H1 (cell line): ENCODE results near the gene TTC23. TPM values are rescaled to one million over a fixed set of nuclear protein-coding genes. Genes with fewer than 3 reads are reported as not detected.

Experiments used
- CTCF ChIA-PET: fragments of 300-600 bp; sonication (Branson Sonifier 250); formaldehyde crosslinking; loops from one replicate; lab custom pipeline; 2021; ENCODE audit not compliant: partially characterized antibody; lab: Charles Lee
- POLR2A ChIA-PET: fragments of 300-600 bp; sonication (Branson Sonifier 250); formaldehyde crosslinking; loops from one replicate; lab custom pipeline; 2021; ENCODE audit warnings: inconsistent platforms; ENCODE audit not compliant: partially characterized antibody; lab: Charles Lee
- DNase-seq, 2 experiments: peaks; one replicate each; pipeline versions ENCODE4 v3.0.0 to v3.0.0-alpha.2; 2010 to 2022; ENCODE audit warnings: low spot score in 2 of 2, low read depth in 1 of 2, mixed read lengths in 1 of 2
- FAIRE-seq: peaks from 2 replicates; lab custom pipeline; 2011; peaks lifted over from hg19 to GRCh38; lab: Jason Lieb, UNC
- H2AFZ ChIP-seq: 2 replicates; pipeline ENCODE4 v1.8.1; 2012; ENCODE audit warnings: low read length, inconsistent platforms
- H2AK5ac ChIP-seq: 2 replicates; pipeline ENCODE4 v1.6.1; 2013; ENCODE audit warnings: low read depth, low read length
- H2BK120ac ChIP-seq: replicated peaks from 2 replicates; pipeline ENCODE3; 2013; ENCODE audit warnings: low read depth, low read length, inconsistent platforms
- H2BK12ac ChIP-seq: 2 replicates; pipeline ENCODE4 v1.6.1; 2013; ENCODE audit warnings: low read depth, low read length
- H2BK15ac ChIP-seq: 2 replicates; pipeline ENCODE4 v1.6.1; 2013; ENCODE audit warnings: low read length
- H2BK20ac ChIP-seq: 2 replicates; pipeline ENCODE4 v1.6.1; 2013; ENCODE audit warnings: low read length
- H2BK5ac ChIP-seq: 2 replicates; pipeline ENCODE4 v1.6.1; 2013; ENCODE audit warnings: low read depth, low read length
- H3K14ac ChIP-seq: 2 replicates; pipeline ENCODE4 v1.6.1; 2013; ENCODE audit warnings: inconsistent platforms; ENCODE audit not compliant: insufficient read length
- H3K18ac ChIP-seq: 2 replicates; pipeline ENCODE4 v1.6.1; 2013; ENCODE audit warnings: low read length; ENCODE audit errors: extremely low read depth
- H3K23ac ChIP-seq: 2 replicates; pipeline ENCODE4 v1.6.1; 2013; ENCODE audit warnings: inconsistent platforms; ENCODE audit not compliant: insufficient read length
- H3K23me2 ChIP-seq: 2 replicates; pipeline ENCODE4 v1.6.1; 2013; ENCODE audit warnings: low read depth, low read length
- H3K27ac ChIP-seq: 2 replicates; pipeline ENCODE4 v1.6.1; 2011; ENCODE audit warnings: low read depth, low read length, inconsistent platforms
- H3K27me3 ChIP-seq, 4 experiments: replicated peaks in 1 of 4; 1 replicate in 1 of 4; 2 replicates in 3 of 4; pipeline versions ENCODE4 v1.6.1 to v1.8.1; 2011 to 2013; ENCODE audit warnings: low read length in 3 of 4, mild to moderate bottlenecking in 3 of 4, inconsistent platforms in 2 of 4, mixed read lengths in 2 of 4, moderate library complexity in 1 of 4; ENCODE audit not compliant: control insufficient read depth in 3 of 4, insufficient read depth in 3 of 4; ENCODE audit errors: extremely low read depth in 1 of 4
- H3K36me3 ChIP-seq, 4 experiments: 2 replicates each; pipeline versions ENCODE4 v1.6.1 to v1.8.1; 2011 to 2013; ENCODE audit warnings: mild to moderate bottlenecking in 4 of 4, low read length in 3 of 4, moderate library complexity in 2 of 4, control low read depth in 1 of 4, inconsistent platforms in 1 of 4; ENCODE audit not compliant: insufficient read depth in 4 of 4, control insufficient read depth in 2 of 4
- H3K4ac ChIP-seq: replicated peaks from 2 replicates; pipeline ENCODE3; 2013; ENCODE audit warnings: low read length, low read depth, mixed read lengths, inconsistent platforms; ENCODE audit not compliant: insufficient read length
- H3K4me1 ChIP-seq, 4 experiments: replicated peaks in 1 of 4; 1 replicate in 1 of 4; 2 replicates in 3 of 4; pipeline versions ENCODE4 v1.6.1 to v1.8.1; 2011 to 2013; ENCODE audit warnings: low read length in 3 of 4, inconsistent platforms in 2 of 4, mixed read lengths in 1 of 4; ENCODE audit not compliant: insufficient read depth in 4 of 4, control insufficient read depth in 3 of 4
- H3K4me2 ChIP-seq, 2 experiments: 2 replicates each; pipeline versions ENCODE4 v1.6.1 to v1.8.1; 2011 to 2013; ENCODE audit warnings: low read depth in 2 of 2, low read length in 2 of 2, control low read depth in 1 of 2, inconsistent platforms in 1 of 2, mild to moderate bottlenecking in 1 of 2; ENCODE audit not compliant: insufficient read depth in 1 of 2
- H3K4me3 ChIP-seq, 4 experiments: fragments of 200-600, 300-600 bp in 1 of 4; sonication (generic), shearing (Covaris generic), sonication (Bioruptor Twin) in 1 of 4; 2 replicates each; pipeline versions ENCODE4 v1.5.1 to v1.8.1; 2011 to 2016; ENCODE audit warnings: low read length in 4 of 4, low read depth in 3 of 4, control low read depth in 2 of 4, inconsistent platforms in 2 of 4, mild to moderate bottlenecking in 2 of 4, mixed read lengths in 1 of 4, moderate library complexity in 1 of 4; ENCODE audit not compliant: insufficient read depth in 2 of 4; ENCODE audit errors: extremely low read depth in 1 of 4
- H3K56ac ChIP-seq: replicated peaks from 2 replicates; pipeline ENCODE3; 2013; ENCODE audit warnings: low read depth, mild to moderate bottlenecking, mixed read lengths, low read length, inconsistent platforms; ENCODE audit not compliant: insufficient read length
- H3K79me1 ChIP-seq: 2 replicates; pipeline ENCODE4 v1.6.1; 2013; ENCODE audit warnings: low read depth, low read length, control low read depth
- H3K79me2 ChIP-seq, 2 experiments: 2 replicates each; pipeline versions ENCODE4 v1.6.1 to v1.8.1; 2012 to 2013; ENCODE audit warnings: low read length in 2 of 2, mild to moderate bottlenecking in 2 of 2, inconsistent platforms in 1 of 2; ENCODE audit not compliant: insufficient read depth in 2 of 2, control insufficient read depth in 1 of 2
- H3K9ac ChIP-seq, 4 experiments: replicated peaks in 1 of 4; 1 replicate in 1 of 4; 2 replicates in 3 of 4; pipeline versions ENCODE4 v1.6.1 to v1.8.1; 2011 to 2013; ENCODE audit warnings: low read depth in 3 of 4, low read length in 3 of 4, control low read depth in 2 of 4, mild to moderate bottlenecking in 2 of 4, moderate library complexity in 2 of 4, inconsistent platforms in 1 of 4; ENCODE audit errors: extremely low read depth in 1 of 4
- H3K9me3 ChIP-seq, 2 experiments: 2 replicates each; pipeline versions ENCODE4 v1.6.1 to v1.8.1; 2012 to 2013; ENCODE audit warnings: mild to moderate bottlenecking in 2 of 2, moderate library complexity in 2 of 2, control low read depth in 1 of 2, inconsistent platforms in 1 of 2, low read depth in 1 of 2, low read length in 1 of 2, mixed read lengths in 1 of 2; ENCODE audit not compliant: insufficient read depth in 2 of 2
- H4K20me1 ChIP-seq, 2 experiments: replicated peaks in 1 of 2; 2 replicates each; pipeline versions ENCODE3 to v1.8.1; 2011 to 2013; ENCODE audit warnings: inconsistent platforms in 2 of 2, low read length in 2 of 2, mild to moderate bottlenecking in 1 of 2; ENCODE audit not compliant: insufficient read depth in 2 of 2, control insufficient read depth in 1 of 2
- H4K5ac ChIP-seq: 2 replicates; pipeline ENCODE4 v1.6.1; 2013; ENCODE audit warnings: low read length, low read depth, mixed read lengths, inconsistent platforms; ENCODE audit not compliant: insufficient read length
- H4K8ac ChIP-seq: 2 replicates; pipeline ENCODE4 v1.8.0; 2013; ENCODE audit warnings: mild to moderate bottlenecking, moderate library complexity, low read length, inconsistent platforms; ENCODE audit not compliant: insufficient read depth; ENCODE audit errors: extremely low read depth
- H4K91ac ChIP-seq: replicated peaks from 2 replicates; pipeline ENCODE3; 2013; ENCODE audit warnings: low read length, mixed read lengths, inconsistent platforms; ENCODE audit not compliant: insufficient read length
- BACH1 ChIP-seq: IDR thresholded peaks from 2 replicates; pipeline ENCODE4 v1.6.1; 2012; ENCODE audit warnings: low read length, improper control_type of control experiment
- BRCA1 ChIP-seq: IDR thresholded peaks from 2 replicates; pipeline ENCODE4 v1.6.1; 2012; ENCODE audit warnings: low read depth, low read length, improper control_type of control experiment
- CEBPB ChIP-seq: IDR thresholded peaks from 2 replicates; pipeline ENCODE4 v1.6.1; 2012; ENCODE audit warnings: low read depth, low read length
- EZH2 ChIP-seq: fragments of 200-600 bp; sonication (generic); IDR thresholded peaks from 2 replicates; pipeline ENCODE4 v1.7.1; 2012; ENCODE audit warnings: low read depth, mild to moderate bottlenecking, moderate library complexity, low read length, inconsistent platforms; ENCODE audit not compliant: severe bottlenecking
- POLR2A ChIP-seq, 2 experiments: IDR thresholded peaks; 1 replicate in 1 of 2; 2 replicates in 1 of 2; pipeline ENCODE4 v1.6.1; 2011; ENCODE audit warnings: low read depth in 2 of 2, low read length in 2 of 2, mild to moderate bottlenecking in 2 of 2; ENCODE audit errors: control extremely low read depth in 1 of 2
- RNF2 ChIP-seq: fragments of 200-900, 300-1000 bp; sonication (generic); IDR thresholded peaks from 2 replicates; pipeline ENCODE4 v1.7.1; 2016; ENCODE audit warnings: borderline replicate concordance, low read depth, mild to moderate bottlenecking, antibody characterized with exemption, low read length; ENCODE audit not compliant: poor library complexity, severe bottlenecking; ENCODE audit errors: missing control alignments
- RXRA ChIP-seq: IDR thresholded peaks from 2 replicates; pipeline ENCODE4 v1.6.1; 2011; ENCODE audit warnings: low read depth, mild to moderate bottlenecking, low read length, moderate library complexity; ENCODE audit not compliant: insufficient read depth
- SAP30 ChIP-seq: fragments of 300-600 bp; sonication (generic); IDR thresholded peaks from 2 replicates; pipeline ENCODE4 v1.7.1; 2012; ENCODE audit warnings: low read length, moderate library complexity, mild to moderate bottlenecking, inconsistent platforms; ENCODE audit not compliant: insufficient read depth, insufficient replicate concordance
- SIX5 ChIP-seq: IDR thresholded peaks from 2 replicates; pipeline ENCODE4 v1.6.1; 2011; ENCODE audit warnings: mild to moderate bottlenecking, low read depth, low read length
- SP4 ChIP-seq: IDR thresholded peaks from 2 replicates; pipeline ENCODE4 v1.6.1; 2012; ENCODE audit warnings: low read length, inconsistent platforms
- TAF1 ChIP-seq: IDR thresholded peaks from 2 replicates; pipeline ENCODE4 v1.6.1; 2011; ENCODE audit warnings: mild to moderate bottlenecking, low read depth, low read length
- WGBS, 2 experiments: shearing (Covaris generic) in 1 of 2; methylation state at CpG; one replicate each; pipeline versions ENCODE4 v1.1.6 to v1.1.7; 2013 to 2015; ENCODE audit warnings: low lambda C conversion rate in 2 of 2, mixed read lengths in 2 of 2, inconsistent platforms in 1 of 2, low coverage in 1 of 2, missing lambda C conversion rate in 1 of 2; ENCODE audit not compliant: insufficient replicate concordance in 2 of 2, insufficient coverage in 1 of 2, insufficient read length in 1 of 2; ENCODE audit errors: extremely low coverage in 1 of 2, missing lambda C conversion rate in 1 of 2; 5-methylcytosine and 5-hydroxymethylcytosine counted together
- polyA plus RNA-seq, 7 experiments: library from polyadenylated mRNA; depleted of rRNA in 3 of 7; stranded (reverse) in 5 of 7; unstranded in 2 of 7; fragments of >200 nt in 5 of 7; fragments of 200-250 nt in 2 of 7; gene quantifications; 1 replicate in 5 of 7; 2 replicates in 1 of 7; 4 replicates in 1 of 7; pipeline versions ENCODE4 v1.2.1 to v1.2.3, GENCODE V29; 2011 to 2013; ENCODE audit warnings: missing spikeins in 2 of 7, mixed read lengths in 2 of 7
- total RNA-seq: library from RNA; stranded (reverse); fragmentation: NEBNext Ultra II Directional; extraction: Animal tissue kit (Norgen Biotek cat#: 25700); gene quantifications from 2 replicates; pipeline ENCODE4 v1.2.1, GENCODE V29; 2021
- TF ChIP-seq, protein P1 (sequence below): IDR thresholded peaks from 2 replicates; pipeline ENCODE4 v1.6.1; 2011; ENCODE audit warnings: low read length, improper control_type of control experiment

TTC23 gene
- total and polyA plus RNA-seq, 2 of the 8 experiments (the other 6 are each of a cell fraction or from before 2014, with no cell fraction given): 4.8 to 23.0 TPM

DNA sequence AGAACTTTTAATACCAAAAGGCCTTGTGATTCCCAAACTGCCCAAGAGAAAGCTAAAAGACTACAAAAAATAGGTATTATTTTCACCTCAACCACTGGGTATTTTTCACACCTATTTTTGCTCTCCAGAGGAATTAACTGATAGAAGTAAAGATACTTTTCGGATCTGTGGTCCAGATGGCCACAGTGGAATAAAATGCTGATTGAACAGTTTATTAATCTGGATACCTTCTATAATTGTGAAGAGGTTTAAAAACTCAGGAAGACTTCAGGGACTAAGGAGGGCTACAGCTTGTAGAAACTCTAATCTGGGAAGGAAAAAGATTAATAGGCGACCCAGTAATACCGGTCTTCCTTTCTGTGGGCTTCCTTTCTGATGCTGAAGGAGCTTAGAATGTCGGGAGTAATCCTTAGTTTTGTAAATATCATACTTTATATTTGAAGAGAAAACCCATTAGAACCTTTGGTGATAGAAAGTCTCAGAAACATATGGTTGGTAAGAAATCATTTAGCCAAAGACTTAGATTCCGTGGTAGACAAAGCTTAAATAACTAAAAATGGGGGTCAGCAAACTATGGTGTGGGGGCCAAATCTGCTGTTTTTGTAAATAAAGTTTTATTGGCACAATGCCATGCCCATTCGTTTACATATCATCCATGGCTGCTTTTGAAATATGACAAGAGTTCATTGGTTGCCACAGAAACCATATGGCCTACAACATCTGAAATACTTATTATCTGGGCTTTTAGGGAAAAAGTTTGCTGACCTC is 47.8 kb downstream of the TTC23 start:
- no peak overlapping the region for H3K4me2 ChIP-seq
- no peak overlapping the region for H2BK15ac ChIP-seq
- no peak overlapping the region for H3K4ac ChIP-seq
- DNase-seq: no peak
- no peak overlapping the region for H2AK5ac ChIP-seq
- no peak overlapping the region for H4K8ac ChIP-seq
- no peak for FAIRE-seq
- H2BK20ac ChIP-seq: no peak overlapping the region
- H2BK120ac ChIP-seq: no peak overlapping the region
- no peak overlapping the region for H4K91ac ChIP-seq
- WGBS, 2 experiments: 87% methylated on average over 6 of the region's 6 CpGs; no CpG with 5 or more reads in 1 of the 2 experiments
- H2AFZ ChIP-seq: no peak overlapping the region
- H4K5ac ChIP-seq: no peak overlapping the region
- H3K14ac ChIP-seq: no peak overlapping the region
- POLR2A ChIA-PET: no interaction called here
- H3K27me3 ChIP-seq: no peaks in the 10 kb centered on the region
- H3K79me2 ChIP-seq: no peaks in the 10 kb centered on the region
- no peaks in the 10 kb centered on the region for H4K20me1 ChIP-seq
- H3K79me1 ChIP-seq: no peaks in the 10 kb centered on the region
- no peaks in the 10 kb centered on the region for H3K4me1 ChIP-seq
- H3K9me3 ChIP-seq: no peaks in the 10 kb centered on the region
- no peak overlapping the region for H3K4me3 ChIP-seq
- peaks cover 0 to 8% (median 4%) of the 10 kb centered on the region in 4 experiments; a peak in 2 of 8 replicates for H3K36me3 ChIP-seq
- H3K27ac ChIP-seq: no peak overlapping the region
- H3K18ac ChIP-seq: no peak overlapping the region
- no peak overlapping the region for H2BK12ac ChIP-seq
- H2BK5ac ChIP-seq: no peak overlapping the region
- H3K23ac ChIP-seq: no peak overlapping the region
- H3K23me2 ChIP-seq: no peaks in the 10 kb centered on the region
- no peak overlapping the region for H3K56ac ChIP-seq
- no peak overlapping the region for H3K9ac ChIP-seq
- CTCF ChIA-PET: interaction anchor here (1.3 to 2.1 kb wide), 3 partner anchors 12 to 125 kb away, joined by 3 to 8 read pairs (median 4); no protein-coding TSS in a partner anchor
- no peak for TF ChIP-seq CEBPB
- TF ChIP-seq SP4: no peak
- TF ChIP-seq SIX5: no peak
- TF ChIP-seq, protein P1, sequence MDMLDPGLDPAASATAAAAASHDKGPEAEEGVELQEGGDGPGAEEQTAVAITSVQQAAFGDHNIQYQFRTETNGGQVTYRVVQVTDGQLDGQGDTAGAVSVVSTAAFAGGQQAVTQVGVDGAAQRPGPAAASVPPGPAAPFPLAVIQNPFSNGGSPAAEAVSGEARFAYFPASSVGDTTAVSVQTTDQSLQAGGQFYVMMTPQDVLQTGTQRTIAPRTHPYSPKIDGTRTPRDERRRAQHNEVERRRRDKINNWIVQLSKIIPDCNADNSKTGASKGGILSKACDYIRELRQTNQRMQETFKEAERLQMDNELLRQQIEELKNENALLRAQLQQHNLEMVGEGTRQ: no peak
- no peak for TF ChIP-seq RXRA
- no peak for TF ChIP-seq EZH2
- no peak for TF ChIP-seq BRCA1
- no peak for TF ChIP-seq BACH1
- TF ChIP-seq POLR2A (IDR thresholded peaks at IDR 0.05; ENCODE audit: control extremely low read depth in 1 of 2, low read depth in 2 of 2, low read length in 2 of 2): no peak
- no peak for TF ChIP-seq RNF2
- no peak for TF ChIP-seq SAP30
- TF ChIP-seq TAF1: no peak
